Astrocyte of the hippocampus (primary cell): ENCODE results near the gene KEL.
"Not testable (repeated sequence)": the region's sequence is repeated elsewhere in the genome, so short reads cannot be mapped to it uniquely, and the experiment has no call there.

Source experiments
- DNase-seq: peaks from one replicate; pipeline ENCODE4 v3.0.0; 2011; ENCODE audit warnings: low read depth, low spot score

Gene KEL

GRCh38 chr7:142961973-142962926 lies at the start of gene KEL:
Gene KEL (minus strand): TSS chr7:142962363. CDS start chr7:142962206, 157 bp downstream.
- DNase-seq = no peak

- DNase-seq = peak; percentile 86
Measured at GRCh38 chr7:143008007-143008901, 46.1 kb upstream of the KEL start.

GRCh38 chr7:143005632-143006260 lies 43.6 kb upstream of the KEL start:
- no peak for DNase-seq

- DNase-seq = peak; percentile 58
Measured at GRCh38 chr7:143003393-143004051, 41.4 kb upstream of the KEL start.

GRCh38 chr7:143002898-143003297 lies 40.7 kb upstream of the KEL start:
- DNase-seq = no peak

GRCh38 chr7:143002106-143002505 lies 39.9 kb upstream of the KEL start:
- peak; percentile 14 for DNase-seq

- no peak for DNase-seq
Measured at GRCh38 chr7:143000648-143001047, 38.5 kb upstream of the KEL start.

- no peak for DNase-seq
Measured at GRCh38 chr7:142999793-143000192, 37.6 kb upstream of the KEL start.

GRCh38 chr7:142998966-142999365 lies 36.8 kb upstream of the KEL start:
- DNase-seq = no peak

- DNase-seq = no peak
Measured at GRCh38 chr7:142997456-142997989, 35.4 kb upstream of the KEL start.

- no peak for DNase-seq
Measured at GRCh38 chr7:142992427-142992826, 30.3 kb upstream of the KEL start.

- no peak for DNase-seq
Measured at GRCh38 chr7:142984297-142984696, 22.1 kb upstream of the KEL start.

- no peak for DNase-seq
Measured at GRCh38 chr7:142983825-142984224, 21.7 kb upstream of the KEL start.

- DNase-seq = not testable (repeated sequence)
Measured at GRCh38 chr7:142978402-142978801, 16.2 kb upstream of the KEL start.

GRCh38 chr7:142974626-142975025 lies 12.5 kb upstream of the KEL start:
- no peak for DNase-seq

- DNase-seq = no peak
Measured at GRCh38 chr7:142969183-142969582, 7.0 kb upstream of the KEL start.

- no peak for DNase-seq
Measured at GRCh38 chr7:142968229-142968628, 6.1 kb upstream of the KEL start.

- DNase-seq = no peak
Measured at GRCh38 chr7:142964502-142965246, 2.5 kb upstream of the KEL start.

- DNase-seq = no peak
Measured at GRCh38 chr7:142963993-142964392, 1.8 kb upstream of the KEL start.

GRCh38 chr7:142962991-142963390 lies 828 bp upstream of the KEL start:
- no peak for DNase-seq
